HG03469 (cell line): ENCODE data around the gene ZNF287.

Source experiments
- ATAC-seq: cut with Tn5 transposase; IDR thresholded peaks from one replicate; pipeline ENCODE4 v1.9.1; 2021; ENCODE audit warnings: mild to moderate bottlenecking, moderate library complexity, moderate number of reproducible peaks; ENCODE audit not compliant: unreplicated experiment

The ZNF287 gene

DNA sequence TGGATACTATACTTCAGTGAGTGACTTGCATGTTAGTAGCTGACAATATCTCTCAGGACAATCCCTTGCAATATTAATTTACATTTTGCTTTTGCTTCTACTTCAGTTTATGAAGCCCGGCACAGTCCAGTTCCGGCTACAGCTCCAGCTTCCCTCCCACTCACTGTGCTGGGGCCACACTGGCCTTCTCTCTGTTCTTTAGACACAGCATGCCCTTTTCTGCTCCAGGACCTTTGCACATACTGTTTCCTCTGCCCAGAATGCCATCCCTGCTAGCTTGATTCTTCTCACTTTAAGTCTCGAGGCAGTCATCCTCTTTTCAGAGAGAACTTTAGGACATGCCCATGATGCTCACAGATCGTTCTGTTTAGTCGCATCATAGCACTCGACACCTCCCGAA is 51.5 kb downstream of the ZNF287 start:
- no peak for ATAC-seq

DNA sequence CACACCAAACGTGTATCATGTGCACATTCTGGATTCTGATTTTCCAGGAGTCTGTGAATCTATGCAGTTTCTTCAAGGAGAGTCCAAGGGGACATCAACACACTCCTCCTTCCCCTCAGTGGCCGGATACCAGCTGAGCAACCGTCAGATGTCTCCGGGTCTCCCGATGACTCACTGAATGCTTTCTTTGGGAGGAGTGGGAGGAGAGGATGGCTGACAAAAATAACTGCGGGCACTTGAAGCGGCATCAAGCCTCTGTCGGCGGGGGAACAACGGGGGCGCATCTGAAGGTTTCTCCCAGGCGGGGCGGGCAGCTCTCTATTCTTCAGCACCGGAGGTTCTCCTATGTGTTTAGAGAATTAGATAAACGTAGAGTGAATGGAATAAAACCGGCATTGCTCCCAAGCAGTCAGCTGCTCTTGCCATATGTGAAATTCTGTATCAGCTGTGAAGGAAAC is 52.4 kb downstream of the ZNF287 start:
- no peak for ATAC-seq

DNA sequence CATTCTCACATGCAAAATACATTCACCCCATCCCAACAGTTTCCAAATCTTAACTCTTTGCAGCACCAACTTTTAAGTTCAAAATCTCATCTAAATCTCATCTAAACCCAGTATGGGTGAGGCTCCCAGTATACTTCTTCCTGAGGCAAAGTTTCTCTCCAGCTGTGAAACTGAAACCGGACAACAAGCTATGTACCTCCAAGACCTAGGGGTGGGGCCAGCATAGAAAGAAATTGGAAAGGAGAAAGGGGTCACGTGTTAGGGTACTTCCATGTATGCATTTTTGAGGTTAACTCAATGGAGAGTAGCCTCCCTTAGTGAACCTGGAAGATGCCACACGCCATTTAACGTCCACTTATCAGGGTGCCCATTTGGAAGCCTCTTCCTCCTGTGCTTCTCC is 53.1 kb downstream of the ZNF287 start:
- ATAC-seq, result no peak

DNA sequence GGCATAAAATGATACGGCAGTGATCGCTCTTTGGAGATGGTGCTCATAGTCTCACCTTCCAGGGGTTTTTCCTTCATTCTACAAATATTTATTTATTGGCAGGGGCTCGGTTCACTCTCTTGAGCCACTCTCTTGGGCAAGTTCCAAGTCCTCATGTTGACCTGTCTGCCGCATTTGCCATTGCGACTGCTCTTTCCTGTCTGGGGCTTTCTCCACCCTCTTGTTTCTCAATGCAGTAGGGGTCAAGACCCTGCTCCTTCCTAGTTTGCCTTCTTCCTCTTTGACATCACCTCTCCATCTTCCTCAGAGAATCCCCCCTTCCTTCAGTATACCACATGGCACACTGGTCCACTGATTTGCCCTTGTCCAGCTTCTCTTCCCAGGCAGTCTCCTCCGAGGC is 55.1 kb downstream of the ZNF287 start:
- no peak for ATAC-seq

DNA sequence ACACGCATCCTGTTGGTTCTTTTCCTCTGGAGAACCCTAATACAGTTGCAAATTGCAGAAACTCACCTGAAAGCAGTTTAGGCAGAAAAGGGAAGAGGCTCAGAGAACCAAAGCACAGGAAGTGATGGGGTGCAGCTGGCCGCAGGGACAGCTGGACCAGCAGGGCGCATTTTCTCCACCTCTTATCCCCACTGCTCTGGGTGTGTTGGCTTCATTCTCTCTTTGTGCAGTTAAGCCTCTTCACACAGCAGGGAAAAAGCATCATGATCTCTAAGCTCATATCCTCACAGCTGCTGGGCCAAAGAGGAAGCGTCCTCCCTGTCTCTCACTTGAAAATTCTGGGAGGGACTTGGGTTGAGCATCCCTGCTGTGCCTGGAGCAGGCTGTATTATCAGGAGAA is 57.0 kb downstream of the ZNF287 start:
- ATAC-seq, result no peak

DNA sequence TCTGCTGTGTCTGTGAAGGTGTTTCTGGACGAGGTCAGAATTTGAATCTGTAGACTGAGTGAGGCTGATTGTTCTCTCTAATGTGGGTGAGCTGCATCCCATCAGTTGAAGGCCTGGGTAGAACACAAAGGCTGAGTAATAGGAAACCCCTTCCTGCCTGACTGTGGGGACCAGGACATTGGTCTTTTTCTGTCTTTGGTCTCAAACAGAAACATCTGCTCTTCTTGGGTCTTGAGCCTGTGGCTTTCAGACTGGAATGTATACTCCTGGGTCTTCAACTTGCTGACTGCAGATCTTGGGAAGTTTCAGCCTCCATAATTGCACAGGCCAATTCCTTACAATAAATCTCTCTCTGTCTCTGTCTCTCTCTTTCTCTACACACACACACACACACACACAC is 57.4 kb downstream of the ZNF287 start:
- ATAC-seq, result no peak

DNA sequence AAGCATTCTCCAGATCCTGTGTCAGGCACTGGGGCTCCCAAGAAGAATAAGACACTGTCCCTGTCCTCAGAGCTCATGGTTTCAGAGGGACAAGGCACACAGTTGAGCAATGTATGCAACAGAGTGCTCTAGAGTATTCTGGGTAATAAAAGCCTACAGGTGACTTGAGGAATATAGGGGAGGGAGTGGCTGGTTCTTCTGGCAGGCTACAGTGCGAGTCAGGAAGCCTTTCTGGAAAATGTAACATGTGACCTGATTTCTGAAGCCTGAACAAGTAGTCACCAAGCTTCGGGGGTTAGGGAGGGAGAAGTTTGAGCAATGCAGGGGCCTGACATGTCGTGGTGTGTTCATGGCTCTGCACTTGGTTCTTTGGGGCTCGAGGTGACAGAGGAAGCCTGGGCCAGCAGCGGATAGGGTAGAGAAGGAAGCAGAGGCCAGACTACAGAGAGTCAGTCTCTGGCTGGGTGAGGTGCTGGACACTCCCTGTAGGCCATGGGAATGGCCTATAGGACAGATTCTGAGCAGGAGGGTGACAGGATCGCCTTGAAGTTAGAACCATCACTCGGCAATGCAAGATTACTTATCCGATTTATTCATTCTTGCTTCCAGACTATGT is 61.0 kb downstream of the ZNF287 start:
- no peak for ATAC-seq

DNA sequence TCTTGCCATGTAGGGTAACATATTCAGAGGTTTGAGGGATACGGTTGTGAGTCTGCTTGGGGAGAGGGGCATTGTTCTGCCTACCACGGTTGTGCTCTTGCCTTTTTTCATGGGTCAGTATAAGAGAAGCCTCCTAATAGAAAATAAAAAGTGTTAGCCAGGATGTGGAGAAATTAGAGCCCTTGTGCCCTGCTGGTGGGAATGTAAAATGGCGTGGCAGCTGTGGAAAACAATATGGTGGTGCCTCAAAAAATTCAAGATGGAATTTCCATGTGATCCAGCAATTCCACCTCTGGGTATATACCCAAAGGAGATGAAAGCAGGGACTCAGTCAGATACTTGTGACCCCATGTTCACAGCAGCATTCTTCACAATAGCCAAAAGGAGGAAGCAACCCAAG is 62.8 kb downstream of the ZNF287 start:
- no peak for ATAC-seq

DNA sequence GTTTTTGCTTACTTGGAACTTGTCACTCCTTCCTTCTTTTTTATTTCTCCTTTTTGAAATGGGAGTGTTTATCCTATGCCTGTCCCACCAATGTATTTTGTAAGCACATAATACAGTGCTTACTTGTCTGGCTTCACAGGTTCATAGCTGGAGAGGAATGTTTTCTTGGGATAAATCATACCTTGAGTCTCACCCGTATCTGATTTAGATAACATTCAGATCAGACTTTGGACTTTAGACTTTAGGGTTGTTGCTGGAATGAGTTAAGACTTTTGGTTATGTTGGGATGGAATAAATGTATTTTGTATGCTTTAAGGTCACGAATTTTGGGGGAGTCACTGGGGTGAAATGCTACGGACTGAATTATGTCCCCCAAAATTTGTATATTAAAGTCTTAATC is 64.0 kb downstream of the ZNF287 start:
- ATAC-seq, result no peak
